Left lung (tissue), 10 donors: Measurements from ENCODE around the gene SLC5A5. TPM values are rescaled to one million over a fixed set of nuclear protein-coding genes. Genes with fewer than 3 reads are reported as not detected.

Experiments
- ATAC-seq: fragments of 200-7000 bp; cut with Tn5 transposase; one replicate; pipeline ENCODE4 v1.9.1; 2020; ENCODE audit warnings: moderate library complexity
- DNase-seq, 4 donors: peaks; one replicate each; pipeline ENCODE4 v3.0.0-alpha.2; 2013 to 2020
- H3K27ac ChIP-seq, 2 donors: fragments of 200-600 bp; sonication (generic) in 1 of 2; one replicate each; pipeline versions ENCODE4 v1.5.0 to v1.8.0; 2020 to 2021
- H3K27me3 ChIP-seq, 2 donors: fragments of 200-600 bp; sonication (generic) in 1 of 2; one replicate each; pipeline versions ENCODE4 v1.5.0 to v1.8.0; 2020 to 2021
- H3K36me3 ChIP-seq, 2 donors: fragments of 200-600 bp; sonication (generic) in 1 of 2; one replicate each; pipeline versions ENCODE4 v1.5.0 to v1.8.0; 2020 to 2021
- H3K4me1 ChIP-seq, 2 donors: fragments of 200-600 bp; one replicate each; pipeline ENCODE4 v1.8.0; 2021
- H3K4me3 ChIP-seq, 2 donors: fragments of 200-600 bp; sonication (generic) in 1 of 2; one replicate each; pipeline versions ENCODE4 v1.5.0 to v1.8.0; 2020 to 2021; ENCODE audit warnings: mild to moderate bottlenecking in 1 of 2
- H3K9me3 ChIP-seq, 2 donors: fragments of 200-600 bp; sonication (generic) in 1 of 2; one replicate each; pipeline versions ENCODE4 v1.5.0 to v1.8.0; 2020 to 2021
- intact Hi-C, 2 donors: fragments of 100-400 bp; cut with DNase I; formaldehyde crosslinking; loops; one replicate each; pipeline versions ENCODE4 v1.11.2 to v1.14.2; 2022
- polyA plus RNA-seq, 6 donors: library from polyadenylated mRNA; unstranded; fragments of 120-200 nt; gene quantifications; one replicate each; pipeline ENCODE4 v1.2.1, GENCODE V29; 2013; ENCODE audit not compliant: insufficient read length in 6 of 6
- total RNA-seq, 2 donors: library from RNA; stranded (reverse); fragmentation: NEBNext Ultra II Directional; extraction: Animal tissue kit (Norgen Biotek cat#: 25700); gene quantifications; one replicate each; pipeline ENCODE4 v1.2.1, GENCODE V29; 2021
- TF ChIP-seq, protein P1 (sequence below), 2 donors: fragments of 200-600 bp; sonication (generic) in 1 of 2; IDR thresholded peaks; one replicate each; pipeline versions ENCODE4 v1.5.0 to v1.8.0; 2021; ENCODE audit warnings: antibody characterized with exemption in 2 of 2
- donor health status: DM: no; HTN: yes; CAD: no.
- donor health status: DM: no; HTN: no; CAD: no.

The SLC5A5 gene
- total and polyA plus RNA-seq, 8 donors, result 0.06 to 0.55 (median 0.09) TPM; not detected in 1

DNA sequence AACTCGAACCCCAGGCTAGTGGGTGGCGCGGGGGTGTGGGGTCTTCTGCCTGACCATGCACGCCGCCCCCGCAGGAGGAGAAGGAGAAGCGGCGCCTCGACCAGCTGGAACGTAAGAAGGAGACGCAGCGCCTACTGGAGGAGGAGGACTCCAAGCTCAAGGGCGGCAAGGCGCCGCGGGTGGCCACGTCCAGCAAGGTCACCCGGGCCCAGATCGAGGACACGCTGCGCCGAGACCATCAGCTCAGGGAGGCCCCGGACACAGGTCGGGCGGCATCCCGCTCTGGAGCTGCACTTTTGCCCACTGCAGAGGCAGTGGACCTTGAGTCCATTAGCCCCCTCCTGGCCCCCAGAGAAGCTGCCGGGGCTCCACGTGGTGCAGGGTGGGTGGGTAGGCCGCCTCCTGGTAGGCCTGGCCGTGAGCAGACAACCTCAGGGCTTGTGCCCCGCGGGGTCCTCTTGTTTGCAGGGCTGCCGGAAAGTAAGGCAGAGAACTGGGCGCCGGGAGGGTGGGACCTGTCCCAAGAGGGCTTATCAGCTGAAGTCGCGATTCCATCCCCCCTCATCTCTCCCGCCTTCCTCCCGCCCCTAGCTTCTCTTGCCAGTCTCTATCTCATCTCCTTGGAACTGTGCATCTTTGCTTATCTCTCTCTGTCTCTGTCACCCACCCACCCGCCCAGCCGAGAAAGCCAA is 71.0 kb downstream of the SLC5A5 start:
- intact Hi-C loops, result loop anchor here in 1 of 2 donors (10.0 kb wide), 1 partner anchor 112 kb away; no protein-coding TSS in a partner anchor
- no peaks in the 10 kb centered on the region for H3K27me3 ChIP-seq
- no peak overlapping the region for H3K4me3 ChIP-seq
- peaks cover 0 to 14% of the 10 kb centered on the region in 2 donors for H3K4me1 ChIP-seq
- DNase-seq (no peak), ATAC-seq (no peak)
- H3K36me3 ChIP-seq, result peaks cover 0 to 64% of the 10 kb centered on the region in 2 donors
- TF ChIP-seq, protein P1, sequence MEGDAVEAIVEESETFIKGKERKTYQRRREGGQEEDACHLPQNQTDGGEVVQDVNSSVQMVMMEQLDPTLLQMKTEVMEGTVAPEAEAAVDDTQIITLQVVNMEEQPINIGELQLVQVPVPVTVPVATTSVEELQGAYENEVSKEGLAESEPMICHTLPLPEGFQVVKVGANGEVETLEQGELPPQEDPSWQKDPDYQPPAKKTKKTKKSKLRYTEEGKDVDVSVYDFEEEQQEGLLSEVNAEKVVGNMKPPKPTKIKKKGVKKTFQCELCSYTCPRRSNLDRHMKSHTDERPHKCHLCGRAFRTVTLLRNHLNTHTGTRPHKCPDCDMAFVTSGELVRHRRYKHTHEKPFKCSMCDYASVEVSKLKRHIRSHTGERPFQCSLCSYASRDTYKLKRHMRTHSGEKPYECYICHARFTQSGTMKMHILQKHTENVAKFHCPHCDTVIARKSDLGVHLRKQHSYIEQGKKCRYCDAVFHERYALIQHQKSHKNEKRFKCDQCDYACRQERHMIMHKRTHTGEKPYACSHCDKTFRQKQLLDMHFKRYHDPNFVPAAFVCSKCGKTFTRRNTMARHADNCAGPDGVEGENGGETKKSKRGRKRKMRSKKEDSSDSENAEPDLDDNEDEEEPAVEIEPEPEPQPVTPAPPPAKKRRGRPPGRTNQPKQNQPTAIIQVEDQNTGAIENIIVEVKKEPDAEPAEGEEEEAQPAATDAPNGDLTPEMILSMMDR (IDR thresholded peaks at IDR 0.05), result no peak
- H3K9me3 ChIP-seq, result no peaks in the 10 kb centered on the region
- no peak overlapping the region for H3K27ac ChIP-seq

DNA sequence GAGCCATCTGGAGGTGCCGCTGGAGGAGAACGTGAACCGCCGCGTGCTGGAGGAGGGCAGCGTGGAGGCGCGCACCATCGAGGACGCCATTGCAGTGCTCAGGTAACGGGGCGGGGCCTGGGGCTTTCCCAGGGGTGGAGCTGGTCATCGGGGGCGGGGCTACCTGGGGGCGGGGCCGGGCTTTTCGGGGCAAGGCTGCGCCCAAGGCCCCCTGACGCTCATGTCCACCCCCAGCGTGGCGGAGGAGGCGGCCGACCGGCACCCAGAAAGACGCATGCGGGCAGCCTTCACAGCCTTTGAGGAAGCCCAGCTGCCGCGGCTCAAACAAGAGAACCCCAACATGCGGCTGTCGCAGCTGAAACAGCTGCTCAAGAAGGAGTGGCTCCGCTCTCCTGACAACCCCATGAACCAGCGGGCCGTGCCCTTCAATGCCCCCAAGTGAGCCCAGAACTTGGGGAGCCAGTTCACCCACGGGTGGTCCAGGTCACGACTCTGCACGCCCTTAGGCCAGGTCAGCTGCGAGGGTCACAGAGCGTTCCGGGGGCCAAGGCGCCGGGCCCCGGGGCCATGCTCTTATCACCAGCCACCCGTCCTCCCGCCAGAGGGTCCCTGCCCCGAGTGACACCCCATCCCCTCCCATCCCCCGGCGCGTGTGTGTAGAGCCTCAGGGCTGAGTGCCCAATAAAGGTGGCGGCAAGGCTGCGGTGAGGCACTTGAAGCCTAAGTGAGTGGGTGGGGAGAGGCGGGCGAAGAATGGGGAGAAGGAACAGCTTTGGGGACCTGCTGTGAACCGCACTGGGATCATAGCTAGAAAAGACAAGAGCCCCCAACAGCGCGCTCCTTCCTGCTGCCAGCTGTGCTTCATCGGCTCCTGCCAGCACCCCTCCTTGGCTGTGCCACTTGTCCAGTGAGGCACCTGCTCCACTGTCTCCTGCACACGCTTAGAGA is 71.8 kb downstream of the SLC5A5 start:
- peaks cover 0 to 59% of the 10 kb centered on the region in 2 donors for H3K36me3 ChIP-seq
- no peak overlapping the region for H3K4me3 ChIP-seq
- no peak for DNase-seq
- ATAC-seq, result no peak
- no peaks in the 10 kb centered on the region for H3K9me3 ChIP-seq
- peaks cover 0 to 5% of the 10 kb centered on the region in 2 donors for H3K27me3 ChIP-seq
- no peak overlapping the region for H3K27ac ChIP-seq
- intact Hi-C loops, result loop anchor here in 1 of 2 donors (10.0 kb wide), 1 partner anchor 111 kb away; no protein-coding TSS in a partner anchor
- H3K4me1 ChIP-seq, result peaks cover under 1 to 16% of the 10 kb centered on the region in 2 donors
- TF ChIP-seq, protein P1 (IDR thresholded peaks at IDR 0.05), result no peak

DNA sequence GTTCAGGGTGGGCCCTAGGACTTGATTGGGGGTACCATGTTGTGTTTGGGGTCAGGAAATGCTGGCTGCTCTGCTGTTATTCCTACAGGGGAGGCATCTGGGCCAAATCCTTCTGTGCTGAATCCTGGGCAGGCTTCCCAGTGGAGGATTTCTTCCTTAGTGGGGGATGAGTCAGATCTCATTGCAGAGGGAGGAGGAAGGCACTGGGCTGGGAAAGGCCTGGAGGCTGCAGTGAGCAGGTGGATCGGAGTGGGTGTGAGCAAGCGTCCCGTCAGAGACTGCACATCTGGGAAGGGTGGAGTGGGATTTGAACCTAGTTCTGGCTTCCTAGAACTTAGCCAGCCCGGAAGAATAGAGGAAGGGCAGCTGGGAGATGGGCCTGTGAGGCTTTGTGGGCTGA is 72.6 kb downstream of the SLC5A5 start:
- intact Hi-C loops, result loop anchor here in 1 of 2 donors (10.0 kb wide), 1 partner anchor 110 kb away; no protein-coding TSS in a partner anchor

More for the DNA sequence above, 72.6 kb downstream of the SLC5A5 start:
- ATAC-seq (no peak), DNase-seq (no peak)
- Histone ChIP-seq H3K27ac (no peak overlapping the region), H3K9me3 (no peaks in the 10 kb centered on the region), H3K36me3 (peaks cover 0 to 51% of the 10 kb centered on the region in 2 donors), H3K4me1 (peaks cover 8 to 24% of the 10 kb centered on the region in 2 donors), H3K27me3 (peaks cover 6 to 12% of the 10 kb centered on the region in 2 donors), H3K4me3 (no peak overlapping the region)
- TF ChIP-seq, protein P1 (IDR thresholded peaks at IDR 0.05), result no peak

Other genes starting within 250 kb of the SLC5A5 start
- gene UNC13A, start 183.6 kb upstream of the SLC5A5 start, total RNA-seq, result under 1 TPM; 0.15 to 0.37 TPM
- under 1 TPM; 0.47 to 0.98 (median 0.64) TPM for gene UNC13A, start 183.6 kb upstream of the SLC5A5 start, polyA plus RNA-seq
- gene MAP1S, start 152.5 kb upstream of the SLC5A5 start, total RNA-seq, result 10 to 100 TPM; 65.1 to 82.2 TPM
- 10 to 100 TPM; 28.3 to 37.0 (median 31.5) TPM for gene MAP1S, start 152.5 kb upstream of the SLC5A5 start, polyA plus RNA-seq
- gene FCHO1, start 120.5 kb upstream of the SLC5A5 start, total RNA-seq, result 10 to 100 TPM in 1 of 2 donors, 1 to 10 TPM in 1; 3.0 to 12.7 TPM
- gene FCHO1, start 120.5 kb upstream of the SLC5A5 start, polyA plus RNA-seq, result 1 to 10 TPM in 4 of 6 donors, under 1 TPM in 2; 0.54 to 1.7 (median 1.2) TPM
- gene B3GNT3, start 76.8 kb upstream of the SLC5A5 start, total RNA-seq, result 1 to 10 TPM; 2.1 to 5.2 TPM
- gene B3GNT3, start 76.8 kb upstream of the SLC5A5 start, polyA plus RNA-seq, result under 1 TPM in 2 of 6 donors, not detected in 4; 0.12 to 0.13 TPM
- gene INSL3, start 50.4 kb upstream of the SLC5A5 start, total RNA-seq, result under 1 TPM in 1 of 2 donors, not detected in 1; 0.76 TPM
- gene INSL3, start 50.4 kb upstream of the SLC5A5 start, polyA plus RNA-seq, result under 1 TPM in 1 of 6 donors, not detected in 5; 0.21 TPM
- 10 to 100 TPM in 1 of 2 donors, 1 to 10 TPM in 1; 7.9 to 35.9 TPM for gene JAK3, start 24.0 kb upstream of the SLC5A5 start, total RNA-seq
- gene JAK3, start 24.0 kb upstream of the SLC5A5 start, polyA plus RNA-seq, result 1 to 10 TPM; 2.3 to 3.9 (median 2.8) TPM
- gene RPL18A, start 12.0 kb upstream of the SLC5A5 start, total RNA-seq, result 1,000 to 10,000 TPM; 1,438 to 1,592 TPM
- 1,000 to 10,000 TPM; 1,124 to 1,497 (median 1,287) TPM for gene RPL18A, start 12.0 kb upstream of the SLC5A5 start, polyA plus RNA-seq
- gene CCDC124, start 61.1 kb downstream of the SLC5A5 start, total RNA-seq, result 10 to 100 TPM; 60.5 to 75.7 TPM
- gene CCDC124, start 61.1 kb downstream of the SLC5A5 start, polyA plus RNA-seq, result 10 to 100 TPM; 42.0 to 63.8 (median 53.1) TPM
- under 1 TPM; 0.06 to 0.10 TPM for gene KCNN1, start 95.2 kb downstream of the SLC5A5 start, total RNA-seq
- gene KCNN1, start 95.2 kb downstream of the SLC5A5 start, polyA plus RNA-seq, result 1 to 10 TPM; 1.9 to 2.8 (median 2.2) TPM
- gene ARRDC2, start 136.2 kb downstream of the SLC5A5 start, total RNA-seq, result 10 to 100 TPM; 23.3 to 37.8 TPM
- 10 to 100 TPM in 3 of 6 donors, 1 to 10 TPM in 3; 7.4 to 12.1 (median 9.9) TPM for gene ARRDC2, start 136.2 kb downstream of the SLC5A5 start, polyA plus RNA-seq
- 1 to 10 TPM; 3.1 to 5.4 TPM for gene IL12RB1, start 215.0 kb downstream of the SLC5A5 start, total RNA-seq
- under 1 TPM; 0.33 to 0.81 (median 0.47) TPM for gene IL12RB1, start 215.0 kb downstream of the SLC5A5 start, polyA plus RNA-seq
- 10 to 100 TPM; 17.0 to 30.3 TPM for gene MAST3, start 225.8 kb downstream of the SLC5A5 start, total RNA-seq
- gene MAST3, start 225.8 kb downstream of the SLC5A5 start, polyA plus RNA-seq, result 1 to 10 TPM; 4.7 to 8.4 (median 6.4) TPM